ENCODE data around the gene RAD51AP1.

DNA sequence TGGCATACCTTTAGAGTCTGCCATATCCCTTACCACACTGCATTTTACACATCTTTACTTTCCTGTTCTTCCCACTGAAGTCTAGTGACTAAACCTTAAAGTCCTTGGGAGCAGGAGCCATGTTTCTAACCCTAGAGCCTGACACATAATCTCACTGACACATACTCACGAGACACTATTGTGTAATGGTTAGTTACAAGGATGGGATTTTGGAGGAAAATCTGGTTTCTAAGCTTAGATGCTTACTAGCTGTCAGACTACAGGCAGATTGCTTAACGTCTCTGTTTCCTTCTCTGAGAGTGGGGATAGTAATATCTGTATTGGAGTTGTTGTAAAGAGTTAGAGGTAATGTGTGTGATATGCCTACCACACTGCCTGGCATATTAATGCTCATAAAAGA lies 17.1 kb downstream of the RAD51AP1 start:
- TF ChIP-seq, protein P1, sequence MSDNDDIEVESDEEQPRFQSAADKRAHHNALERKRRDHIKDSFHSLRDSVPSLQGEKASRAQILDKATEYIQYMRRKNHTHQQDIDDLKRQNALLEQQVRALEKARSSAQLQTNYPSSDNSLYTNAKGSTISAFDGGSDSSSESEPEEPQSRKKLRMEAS (CRISPR knock-in tag; IDR thresholded peaks at IDR 0.05), result no peak
- TF ChIP-seq, protein P2, sequence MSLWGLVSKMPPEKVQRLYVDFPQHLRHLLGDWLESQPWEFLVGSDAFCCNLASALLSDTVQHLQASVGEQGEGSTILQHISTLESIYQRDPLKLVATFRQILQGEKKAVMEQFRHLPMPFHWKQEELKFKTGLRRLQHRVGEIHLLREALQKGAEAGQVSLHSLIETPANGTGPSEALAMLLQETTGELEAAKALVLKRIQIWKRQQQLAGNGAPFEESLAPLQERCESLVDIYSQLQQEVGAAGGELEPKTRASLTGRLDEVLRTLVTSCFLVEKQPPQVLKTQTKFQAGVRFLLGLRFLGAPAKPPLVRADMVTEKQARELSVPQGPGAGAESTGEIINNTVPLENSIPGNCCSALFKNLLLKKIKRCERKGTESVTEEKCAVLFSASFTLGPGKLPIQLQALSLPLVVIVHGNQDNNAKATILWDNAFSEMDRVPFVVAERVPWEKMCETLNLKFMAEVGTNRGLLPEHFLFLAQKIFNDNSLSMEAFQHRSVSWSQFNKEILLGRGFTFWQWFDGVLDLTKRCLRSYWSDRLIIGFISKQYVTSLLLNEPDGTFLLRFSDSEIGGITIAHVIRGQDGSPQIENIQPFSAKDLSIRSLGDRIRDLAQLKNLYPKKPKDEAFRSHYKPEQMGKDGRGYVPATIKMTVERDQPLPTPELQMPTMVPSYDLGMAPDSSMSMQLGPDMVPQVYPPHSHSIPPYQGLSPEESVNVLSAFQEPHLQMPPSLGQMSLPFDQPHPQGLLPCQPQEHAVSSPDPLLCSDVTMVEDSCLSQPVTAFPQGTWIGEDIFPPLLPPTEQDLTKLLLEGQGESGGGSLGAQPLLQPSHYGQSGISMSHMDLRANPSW (CRISPR knock-in tag; conservative IDR thresholded peaks at IDR 0.05; ENCODE audit: low read depth), result no peak
- TF ChIP-seq, protein P3, sequence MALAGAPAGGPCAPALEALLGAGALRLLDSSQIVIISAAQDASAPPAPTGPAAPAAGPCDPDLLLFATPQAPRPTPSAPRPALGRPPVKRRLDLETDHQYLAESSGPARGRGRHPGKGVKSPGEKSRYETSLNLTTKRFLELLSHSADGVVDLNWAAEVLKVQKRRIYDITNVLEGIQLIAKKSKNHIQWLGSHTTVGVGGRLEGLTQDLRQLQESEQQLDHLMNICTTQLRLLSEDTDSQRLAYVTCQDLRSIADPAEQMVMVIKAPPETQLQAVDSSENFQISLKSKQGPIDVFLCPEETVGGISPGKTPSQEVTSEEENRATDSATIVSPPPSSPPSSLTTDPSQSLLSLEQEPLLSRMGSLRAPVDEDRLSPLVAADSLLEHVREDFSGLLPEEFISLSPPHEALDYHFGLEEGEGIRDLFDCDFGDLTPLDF (CRISPR knock-in tag; IDR thresholded peaks at IDR 0.05), result no peak
- TF ChIP-seq, protein P4, sequence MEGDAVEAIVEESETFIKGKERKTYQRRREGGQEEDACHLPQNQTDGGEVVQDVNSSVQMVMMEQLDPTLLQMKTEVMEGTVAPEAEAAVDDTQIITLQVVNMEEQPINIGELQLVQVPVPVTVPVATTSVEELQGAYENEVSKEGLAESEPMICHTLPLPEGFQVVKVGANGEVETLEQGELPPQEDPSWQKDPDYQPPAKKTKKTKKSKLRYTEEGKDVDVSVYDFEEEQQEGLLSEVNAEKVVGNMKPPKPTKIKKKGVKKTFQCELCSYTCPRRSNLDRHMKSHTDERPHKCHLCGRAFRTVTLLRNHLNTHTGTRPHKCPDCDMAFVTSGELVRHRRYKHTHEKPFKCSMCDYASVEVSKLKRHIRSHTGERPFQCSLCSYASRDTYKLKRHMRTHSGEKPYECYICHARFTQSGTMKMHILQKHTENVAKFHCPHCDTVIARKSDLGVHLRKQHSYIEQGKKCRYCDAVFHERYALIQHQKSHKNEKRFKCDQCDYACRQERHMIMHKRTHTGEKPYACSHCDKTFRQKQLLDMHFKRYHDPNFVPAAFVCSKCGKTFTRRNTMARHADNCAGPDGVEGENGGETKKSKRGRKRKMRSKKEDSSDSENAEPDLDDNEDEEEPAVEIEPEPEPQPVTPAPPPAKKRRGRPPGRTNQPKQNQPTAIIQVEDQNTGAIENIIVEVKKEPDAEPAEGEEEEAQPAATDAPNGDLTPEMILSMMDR (IDR thresholded peaks at IDR 0.05), result no peak
- no peak for TF ChIP-seq NR2C2 (CRISPR knock-in tag; IDR thresholded peaks at IDR 0.05)
- no peak for TF ChIP-seq TP53 (CRISPR knock-in tag; IDR thresholded peaks at IDR 0.05)
